GM21526 (cell line): ENCODE results near the gene AHCY.
"Not testable (repeated sequence)": the region's sequence is repeated elsewhere in the genome, so short reads cannot be mapped to it uniquely, and the experiment has no call there.

ENCODE experiments used
- ATAC-seq: cut with Tn5 transposase; IDR thresholded peaks from one replicate; pipeline ENCODE4 v1.9.1; 2021; ENCODE audit warnings: moderate library complexity; ENCODE audit not compliant: unreplicated experiment, low FRiP score

Gene AHCY

DNA sequence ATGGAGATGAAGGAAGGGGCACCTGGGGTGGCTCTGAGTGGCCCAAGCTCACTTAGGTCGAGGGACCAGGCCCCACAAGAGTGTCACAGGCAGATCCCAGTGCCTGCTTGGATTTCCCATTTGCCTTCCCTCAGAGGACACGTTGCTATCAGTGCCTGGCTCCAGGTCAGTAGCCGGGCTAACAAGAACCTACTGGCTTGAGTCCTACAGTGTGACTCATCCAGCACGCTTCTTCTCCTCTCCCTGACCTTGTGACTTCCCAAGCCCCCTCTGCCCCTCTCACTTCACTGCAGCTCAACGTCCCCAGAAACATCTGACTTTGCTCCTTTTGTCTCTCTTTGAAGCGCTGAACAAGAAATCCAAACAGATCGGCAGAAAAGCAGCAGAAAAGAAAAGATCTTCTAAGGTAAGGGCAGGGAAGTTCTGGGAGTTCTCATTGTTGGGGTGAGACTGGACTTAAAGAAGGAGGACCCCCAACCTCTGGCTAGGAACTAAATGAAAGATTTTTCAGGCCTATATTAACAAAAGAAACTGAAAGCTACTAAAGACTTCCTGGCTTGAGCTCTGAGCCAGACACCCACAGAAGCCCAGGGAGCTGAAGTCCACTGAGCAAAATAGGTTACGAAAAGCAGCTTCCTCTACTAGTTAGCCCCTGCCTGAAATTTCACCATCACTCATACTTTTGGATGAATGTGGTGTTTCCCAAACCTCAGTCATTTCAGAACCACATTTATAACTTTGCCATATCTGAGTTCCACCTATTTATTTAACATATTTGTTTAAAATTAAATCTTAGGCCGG is 40.5 kb downstream of the AHCY start:
- no peak for ATAC-seq

DNA sequence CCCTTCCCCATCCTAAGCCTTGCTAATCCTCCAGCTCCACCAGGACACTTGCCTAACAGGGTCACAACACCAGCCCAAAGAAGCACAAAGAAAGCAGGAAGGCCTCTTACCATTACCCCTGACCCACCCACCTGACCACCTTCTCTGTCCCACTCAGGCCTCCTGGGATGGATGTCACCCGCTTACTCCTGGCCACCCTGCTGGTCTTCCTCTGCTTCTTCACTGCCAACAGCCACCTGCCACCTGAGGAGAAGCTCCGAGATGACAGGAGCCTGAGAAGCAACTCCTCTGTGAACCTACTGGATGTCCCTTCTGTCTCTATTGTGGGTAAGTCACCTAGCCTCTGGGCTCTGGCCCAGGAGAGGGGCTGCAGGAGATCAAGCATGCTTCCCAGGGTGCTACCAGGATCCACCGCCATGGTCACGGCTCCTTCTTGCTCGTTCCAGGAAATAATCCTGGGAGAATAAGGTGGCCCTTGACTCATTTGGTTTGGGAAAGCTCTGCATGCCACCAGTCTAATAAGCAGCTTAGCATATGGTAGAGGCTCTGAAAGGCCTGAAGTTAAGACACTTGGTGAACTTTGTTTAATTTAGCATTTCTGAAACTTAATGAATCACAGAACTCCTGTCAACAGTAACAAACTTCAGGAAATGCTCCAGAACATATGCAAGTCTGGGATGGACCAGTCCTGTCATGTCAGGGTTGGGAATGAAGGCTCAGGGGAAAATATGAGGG is 42.8 kb downstream of the AHCY start:
- ATAC-seq: no peak

GRCh38 chr20:34256629-34257124 is 46.5 kb downstream of the AHCY start:
- no peak for ATAC-seq

- no peak for ATAC-seq
These were observed 48.2 kb downstream of the AHCY start for GRCh38 chr20:34254979-34255378.

DNA sequence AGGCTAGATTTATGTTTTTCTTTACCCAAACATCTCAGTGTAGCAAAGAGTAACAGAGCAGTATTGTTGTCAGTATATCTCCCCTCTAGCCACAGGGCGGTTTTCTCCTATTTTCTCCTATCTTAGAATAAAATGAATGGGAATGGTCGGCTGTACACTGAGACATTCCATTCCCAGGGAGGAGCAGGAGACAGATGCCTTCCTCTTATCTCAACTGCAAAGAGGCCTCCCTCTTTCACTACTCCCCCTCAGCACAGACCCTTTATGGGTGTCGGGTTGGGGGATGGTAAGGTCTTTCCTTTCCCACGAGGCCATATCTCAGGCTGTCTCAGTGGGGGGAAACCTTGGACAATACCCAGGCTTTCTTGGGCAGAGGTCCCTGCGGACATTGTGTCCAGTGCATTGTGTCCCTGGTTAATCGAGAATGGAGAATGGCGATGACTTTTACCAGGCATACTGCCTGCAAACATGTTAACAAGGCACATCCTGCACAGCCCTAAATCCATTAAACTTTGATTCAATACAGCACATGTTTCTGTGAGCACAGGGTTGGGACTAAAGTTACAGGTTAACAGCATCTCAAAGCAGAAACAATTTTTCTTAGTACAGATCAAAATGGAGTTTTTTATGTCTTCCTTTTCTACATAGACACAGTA is 50.6 kb downstream of the AHCY start:
- ATAC-seq: not testable (repeated sequence)

DNA sequence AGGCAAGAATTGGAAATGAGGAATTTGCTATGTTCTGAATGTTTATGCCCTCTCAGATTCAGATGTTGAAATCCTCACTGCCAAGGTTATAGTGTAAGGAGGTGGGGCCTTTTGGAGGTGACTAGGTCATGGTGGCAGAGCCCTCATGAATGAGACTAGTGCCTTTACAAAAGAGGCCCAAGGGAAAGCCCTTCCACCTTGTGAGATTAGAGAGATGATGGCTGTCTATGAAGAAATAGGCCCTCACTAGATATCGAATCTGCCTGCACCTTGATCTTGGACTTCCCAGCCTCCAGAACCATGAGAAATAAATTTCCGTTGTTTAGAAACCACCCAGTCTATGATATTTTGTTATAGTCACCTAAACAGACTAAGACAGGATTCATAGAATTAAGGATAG is 51.5 kb downstream of the AHCY start:
- no peak for ATAC-seq

GRCh38 chr20:34250005-34250404 is 53.1 kb downstream of the AHCY start:
- ATAC-seq: no peak

- ATAC-seq: no peak
These were observed 53.9 kb downstream of the AHCY start for GRCh38 chr20:34249291-34249690.

- ATAC-seq: no peak
These were observed 57.0 kb downstream of the AHCY start for GRCh38 chr20:34246126-34246626.

GRCh38 chr20:34243377-34243776 is 59.8 kb downstream of the AHCY start:
- ATAC-seq: no peak

GRCh38 chr20:34242879-34243278 is 60.3 kb downstream of the AHCY start:
- no peak for ATAC-seq

GRCh38 chr20:34242015-34242414 is 61.1 kb downstream of the AHCY start:
- ATAC-seq: not testable (repeated sequence)

DNA sequence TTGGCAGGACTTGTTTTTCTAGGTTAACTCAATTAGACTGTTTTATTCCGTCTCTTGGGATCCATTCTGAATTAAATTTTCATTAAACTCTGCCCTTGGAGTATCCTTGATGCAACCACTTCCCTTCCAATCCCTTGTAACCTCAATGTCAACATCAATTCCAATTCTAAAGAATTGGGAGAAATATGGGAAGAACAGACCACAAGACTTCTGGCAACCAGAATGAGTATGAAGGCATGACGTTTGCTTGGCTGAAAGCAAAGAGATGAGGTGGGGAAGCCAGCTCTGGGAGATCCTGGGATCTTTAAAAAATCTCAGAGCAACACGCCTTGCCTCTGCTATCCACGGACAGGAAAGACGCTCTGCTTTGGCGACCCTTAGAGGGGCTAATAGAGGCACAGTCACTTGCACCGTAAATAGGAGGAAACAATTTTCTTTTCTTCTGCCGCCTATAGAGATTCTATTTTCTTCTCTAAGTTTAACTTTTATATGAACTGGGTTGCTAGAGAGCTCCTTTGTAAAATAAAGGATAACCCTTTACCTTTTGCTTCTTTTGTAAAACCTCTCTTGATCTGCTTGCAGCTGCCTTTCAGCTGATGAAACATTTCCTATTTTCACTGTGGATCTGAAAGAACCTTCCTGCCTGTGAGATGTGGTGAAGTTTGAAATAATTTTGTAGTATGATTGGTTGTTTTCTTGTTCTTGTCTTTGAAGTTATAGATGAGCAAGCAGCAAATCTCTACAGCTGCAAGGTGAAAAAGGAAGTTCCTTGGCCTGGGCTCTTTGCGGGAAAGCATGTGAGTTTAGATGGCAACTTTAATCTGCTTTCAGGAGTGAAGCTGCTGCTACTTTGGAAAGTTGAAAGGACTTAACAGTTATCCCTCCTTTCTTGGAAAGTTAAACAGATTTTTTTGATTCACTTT is 62.2 kb downstream of the AHCY start, which contains the start of gene ASIP:
Gene ASIP (plus strand): TSS at position 731 of the 923 bp plus-strand sequence. CDS start 18,952 bp downstream, outside the sequence.
- no peak for ATAC-seq

DNA sequence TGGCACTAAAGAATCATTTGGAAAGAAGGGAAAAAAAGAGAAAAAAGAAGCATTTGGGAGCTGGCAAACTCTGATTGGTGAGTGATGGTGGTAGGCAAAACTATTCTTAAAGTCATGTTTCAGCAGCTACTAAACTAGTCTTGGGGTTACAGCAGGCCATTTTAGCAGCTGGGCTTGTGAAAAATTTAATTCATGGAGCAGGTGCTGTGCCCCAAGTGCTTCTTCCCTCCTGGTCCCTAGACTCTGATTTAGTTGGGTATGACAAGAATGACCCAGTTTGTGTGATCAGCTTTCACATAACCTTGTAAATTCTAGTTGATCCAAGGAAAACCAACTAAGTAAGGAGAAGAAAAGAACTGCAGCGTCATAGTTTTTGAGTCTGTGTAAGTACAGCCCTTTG is 63.0 kb downstream of the AHCY start:
- no peak for ATAC-seq

DNA sequence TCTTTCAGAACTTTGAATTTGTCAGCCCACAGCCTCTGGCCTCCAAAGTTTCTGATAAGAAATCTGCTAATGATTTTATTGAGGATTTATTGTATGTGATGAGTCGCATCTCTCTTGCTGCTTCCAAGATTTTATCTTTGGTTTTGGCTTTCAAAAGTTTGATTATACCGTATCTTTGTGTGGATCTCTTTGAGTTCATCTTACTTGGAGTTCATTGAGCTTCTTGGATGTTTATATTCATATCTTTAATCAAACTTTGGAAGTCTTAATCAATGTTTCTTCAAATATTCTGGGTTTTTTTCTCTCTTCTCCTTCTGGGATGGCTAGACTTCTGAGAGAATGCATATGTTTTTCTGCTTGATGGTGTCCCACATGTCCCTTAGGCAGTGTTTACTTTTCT is 65.2 kb downstream of the AHCY start:
- no peak for ATAC-seq

DNA sequence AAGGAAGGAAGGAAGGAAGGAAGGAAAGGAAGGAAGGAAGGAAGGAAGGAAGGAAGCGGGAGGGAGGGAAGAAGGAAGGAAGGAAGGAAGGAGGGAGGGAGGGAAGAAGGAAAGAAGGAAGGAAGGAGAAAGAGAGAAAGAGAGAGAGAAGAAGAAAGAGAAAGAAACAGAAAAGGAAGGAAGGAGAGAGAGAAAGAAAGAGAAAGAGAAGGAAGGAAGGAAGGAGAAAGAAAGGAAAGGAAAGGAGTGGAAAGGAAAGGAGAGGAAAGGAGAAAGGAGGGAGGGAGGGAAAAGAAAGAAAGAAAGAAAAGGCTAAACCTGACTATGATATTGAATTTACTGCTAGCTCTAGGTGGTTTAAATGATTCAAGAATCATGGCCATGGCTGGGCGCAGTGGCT is 67.3 kb downstream of the AHCY start:
- no peak for ATAC-seq

DNA sequence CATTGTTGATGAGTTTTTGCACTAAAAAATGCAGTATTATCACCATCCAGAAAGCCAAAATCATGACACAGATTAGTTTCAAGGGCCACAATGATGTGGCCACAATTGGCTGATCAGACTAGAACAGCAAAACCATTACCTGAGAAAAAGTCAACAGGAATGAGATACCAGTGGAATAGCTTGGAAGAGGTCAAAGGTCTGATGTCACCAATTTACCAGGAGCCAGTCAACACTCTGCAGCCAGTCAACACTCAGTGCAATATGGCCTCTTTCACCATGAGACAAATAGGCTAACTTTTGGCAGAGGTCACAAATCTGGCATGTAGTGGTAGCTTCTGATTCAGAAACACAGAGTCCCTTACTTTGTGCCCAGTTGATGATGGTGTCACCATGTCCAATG is 69.5 kb downstream of the AHCY start:
- ATAC-seq: no peak

DNA sequence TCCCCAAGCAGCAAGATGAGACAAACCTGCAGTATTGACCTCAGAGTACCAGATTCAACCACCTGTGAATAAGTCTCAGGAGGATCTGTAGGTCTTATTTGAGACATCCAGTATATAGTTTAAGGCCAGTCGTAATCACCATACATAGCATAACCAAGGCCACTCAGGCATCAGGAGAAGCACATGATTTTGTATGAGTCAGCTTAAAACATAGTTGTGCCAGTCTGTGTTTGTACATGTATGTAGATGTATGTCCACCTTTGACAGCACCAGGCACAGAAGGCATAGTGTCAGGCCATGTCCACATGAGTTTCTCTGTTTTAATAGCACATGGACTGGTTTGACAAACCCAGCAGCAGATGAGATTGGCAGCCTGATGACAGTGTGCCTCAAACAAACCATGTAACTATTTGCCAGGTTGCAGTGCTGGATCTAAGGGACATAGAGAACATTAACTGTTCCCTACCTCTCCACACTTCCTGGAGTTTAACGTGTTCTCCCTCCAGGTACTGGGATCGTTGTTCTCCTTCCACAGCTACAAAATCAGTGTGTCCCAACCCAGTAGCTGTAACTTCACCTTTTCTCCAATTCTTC is 70.6 kb downstream of the AHCY start:
- ATAC-seq: no peak

GRCh38 chr20:34231634-34232033 is 71.5 kb downstream of the AHCY start:
- ATAC-seq: no peak
